Ishikawa (cell line): ENCODE data around the gene KIF26B.

Experiments used
- CEBPB ChIP-seq: IDR thresholded peaks from 2 replicates; pipeline ENCODE4 v1.6.1; 2012
- CREB1 ChIP-seq: IDR thresholded peaks from 2 replicates; pipeline ENCODE4 v1.6.1; 2012; ENCODE audit warnings: low read depth
- EGR1 ChIP-seq: IDR thresholded peaks from 2 replicates; pipeline ENCODE4 v1.6.1; 2012
- EP300 ChIP-seq: IDR thresholded peaks from 2 replicates; pipeline ENCODE4 v1.6.1; 2012; ENCODE audit warnings: borderline replicate concordance
- RAD21 ChIP-seq: IDR thresholded peaks from 2 replicates; pipeline ENCODE4 v1.6.1; 2012; ENCODE audit warnings: low read depth
- TAF1 ChIP-seq: IDR thresholded peaks from 2 replicates; pipeline ENCODE4 v1.6.1; 2012; ENCODE audit warnings: low read depth, mild to moderate bottlenecking
- TCF12 ChIP-seq: IDR thresholded peaks from 2 replicates; pipeline ENCODE4 v1.6.1; 2012; ENCODE audit warnings: low read depth
- TEAD4 ChIP-seq: IDR thresholded peaks from 2 replicates; pipeline ENCODE4 v1.6.1; 2012
- YY1 ChIP-seq: IDR thresholded peaks from 2 replicates; pipeline ENCODE4 v1.6.1; 2012; ENCODE audit warnings: low read depth
- ZBTB7A ChIP-seq: IDR thresholded peaks from 2 replicates; pipeline ENCODE4 v1.6.1; 2012; ENCODE audit warnings: low read depth
- TF ChIP-seq, protein P1 (sequence below): IDR thresholded peaks from 2 replicates; pipeline ENCODE4 v1.6.1; 2012
- TF ChIP-seq, protein P2 (sequence below): IDR thresholded peaks from 2 replicates; pipeline ENCODE4 v1.6.1; 2012; ENCODE audit warnings: low read depth, mild to moderate bottlenecking

DNA sequence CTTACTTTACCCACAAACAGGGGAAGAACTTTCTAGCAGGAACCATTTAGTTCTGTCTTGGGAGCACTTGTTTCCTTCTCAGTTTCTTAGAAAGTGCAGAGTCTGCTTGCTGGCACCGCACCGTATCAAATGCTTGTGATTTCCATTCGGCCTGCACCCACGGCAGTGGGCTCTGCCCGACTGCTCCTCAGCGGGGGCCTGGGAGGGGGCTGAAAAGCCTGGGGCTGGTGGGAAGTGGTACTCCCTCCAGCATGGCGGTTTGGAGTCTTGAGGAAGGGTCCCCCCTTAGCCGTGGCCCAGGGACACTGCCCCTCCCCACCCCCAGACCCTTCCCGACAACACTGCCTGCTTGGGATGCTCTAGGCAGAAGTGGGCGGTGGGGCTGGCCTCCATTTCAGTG, 57.0 kb downstream of the KIF26B start:
- TF ChIP-seq EGR1 (no peak), EP300 (no peak), RAD21 (no peak), TAF1 (no peak), TEAD4 (no peak), YY1 (no peak), CREB1 (no peak), ZBTB7A (no peak), CEBPB (no peak), TCF12 (no peak)
- TF ChIP-seq, protein P1, sequence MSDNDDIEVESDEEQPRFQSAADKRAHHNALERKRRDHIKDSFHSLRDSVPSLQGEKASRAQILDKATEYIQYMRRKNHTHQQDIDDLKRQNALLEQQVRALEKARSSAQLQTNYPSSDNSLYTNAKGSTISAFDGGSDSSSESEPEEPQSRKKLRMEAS: no peak
- TF ChIP-seq, protein P2, sequence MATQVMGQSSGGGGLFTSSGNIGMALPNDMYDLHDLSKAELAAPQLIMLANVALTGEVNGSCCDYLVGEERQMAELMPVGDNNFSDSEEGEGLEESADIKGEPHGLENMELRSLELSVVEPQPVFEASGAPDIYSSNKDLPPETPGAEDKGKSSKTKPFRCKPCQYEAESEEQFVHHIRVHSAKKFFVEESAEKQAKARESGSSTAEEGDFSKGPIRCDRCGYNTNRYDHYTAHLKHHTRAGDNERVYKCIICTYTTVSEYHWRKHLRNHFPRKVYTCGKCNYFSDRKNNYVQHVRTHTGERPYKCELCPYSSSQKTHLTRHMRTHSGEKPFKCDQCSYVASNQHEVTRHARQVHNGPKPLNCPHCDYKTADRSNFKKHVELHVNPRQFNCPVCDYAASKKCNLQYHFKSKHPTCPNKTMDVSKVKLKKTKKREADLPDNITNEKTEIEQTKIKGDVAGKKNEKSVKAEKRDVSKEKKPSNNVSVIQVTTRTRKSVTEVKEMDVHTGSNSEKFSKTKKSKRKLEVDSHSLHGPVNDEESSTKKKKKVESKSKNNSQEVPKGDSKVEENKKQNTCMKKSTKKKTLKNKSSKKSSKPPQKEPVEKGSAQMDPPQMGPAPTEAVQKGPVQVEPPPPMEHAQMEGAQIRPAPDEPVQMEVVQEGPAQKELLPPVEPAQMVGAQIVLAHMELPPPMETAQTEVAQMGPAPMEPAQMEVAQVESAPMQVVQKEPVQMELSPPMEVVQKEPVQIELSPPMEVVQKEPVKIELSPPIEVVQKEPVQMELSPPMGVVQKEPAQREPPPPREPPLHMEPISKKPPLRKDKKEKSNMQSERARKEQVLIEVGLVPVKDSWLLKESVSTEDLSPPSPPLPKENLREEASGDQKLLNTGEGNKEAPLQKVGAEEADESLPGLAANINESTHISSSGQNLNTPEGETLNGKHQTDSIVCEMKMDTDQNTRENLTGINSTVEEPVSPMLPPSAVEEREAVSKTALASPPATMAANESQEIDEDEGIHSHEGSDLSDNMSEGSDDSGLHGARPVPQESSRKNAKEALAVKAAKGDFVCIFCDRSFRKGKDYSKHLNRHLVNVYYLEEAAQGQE: no peak
